Activated B cell treated with CpG ODN at 0.5 μM for 24 hours (primary cell): Measurements from ENCODE around the gene PRKCB. TPM values are rescaled to one million over a fixed set of nuclear protein-coding genes. Genes with fewer than 3 reads are reported as not detected.
A peak's percentile ranks its signal among the peaks of the same experiment; 100 is the strongest.

ENCODE experiments used
- ATAC-seq: fragments of 200-7000 bp; cut with Tn5 transposase; one replicate; pipeline ENCODE4 v1.10.0; 2021; ENCODE audit warnings: low read depth, mild to moderate bottlenecking, moderate library complexity
- CTCF ChIA-PET: fragments of 350-600 bp; sonication (Branson Sonifier 250); formaldehyde crosslinking; loops from one replicate; lab custom pipeline; 2021; ENCODE audit warnings: antibody characterized with exemption; lab: Charles Lee
- POLR2A ChIA-PET: fragments of 350-600 bp; sonication (Branson Sonifier 250); formaldehyde crosslinking; loops from one replicate; lab custom pipeline; 2021; ENCODE audit warnings: antibody characterized with exemption; lab: Charles Lee
- DNase-seq: peaks from one replicate; pipeline ENCODE4 v3.0.0; 2022
- H3K27ac Mint-ChIP-seq: one replicate; pipeline ENCODE4 v1.8.0; 2020; ENCODE audit warnings: mixed read lengths
- H3K27me3 Mint-ChIP-seq: one replicate; pipeline ENCODE4 v1.8.0; 2021; ENCODE audit warnings: mixed read lengths
- H3K36me3 Mint-ChIP-seq: one replicate; pipeline ENCODE4 v1.8.0; 2021; ENCODE audit warnings: low read depth, mixed read lengths
- H3K4me1 Mint-ChIP-seq: one replicate; pipeline ENCODE4 v1.8.0; 2021; ENCODE audit warnings: mixed read lengths
- H3K4me3 Mint-ChIP-seq: one replicate; pipeline ENCODE4 v1.8.0; 2020; ENCODE audit warnings: mild to moderate bottlenecking, mixed read lengths
- H3K9me3 Mint-ChIP-seq: one replicate; pipeline ENCODE4 v1.8.0; 2020; ENCODE audit warnings: mixed read lengths
- intact Hi-C: fragments of 100-400 bp; cut with micrococcal nuclease; formaldehyde crosslinking; loops from one replicate; pipeline ENCODE4 v1.15.1; 2024
- total RNA-seq: library from RNA; stranded (reverse); gene quantifications from 2 replicates; pipeline ENCODE4 v1.2.3, GENCODE V29; 2022
- TF ChIP-seq, protein P1 (sequence below): fragments of 200-600 bp; IDR thresholded peaks from one replicate; pipeline ENCODE4 v1.8.0; 2022; ENCODE audit warnings: antibody characterized with exemption, mild to moderate bottlenecking

Gene PRKCB
- total RNA-seq, 1 donor from 2014 or later: 146 TPM

DNA sequence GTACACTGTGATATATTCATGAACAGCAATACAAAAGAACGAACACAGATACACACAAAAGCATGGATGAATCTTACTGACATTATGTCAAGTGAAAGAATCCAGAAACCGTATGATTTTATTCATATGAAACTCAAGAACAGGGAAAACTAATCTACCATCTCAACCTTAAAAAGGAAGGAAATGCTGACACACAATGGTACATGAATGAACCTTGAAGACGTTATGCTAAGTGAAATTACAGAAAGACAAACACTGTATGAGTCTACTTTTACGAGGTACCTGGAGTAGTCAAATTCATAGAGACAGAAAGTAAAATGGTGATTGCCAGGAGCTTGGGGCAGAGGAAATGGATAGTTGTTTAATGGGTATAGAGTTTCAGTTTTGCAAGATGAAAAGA, 8.7 kb upstream of the PRKCB start:
- CTCF ChIA-PET: interaction anchor here (1.0 to 2.5 kb wide), 3 partner anchors 24 to 426 kb away, joined by 3 to 14 read pairs (median 8); no protein-coding TSS in a partner anchor
- Mint-ChIP-seq H3K9me3 (peaks cover 5% of the 10 kb centered on the region), H3K27me3 (no peaks in the 10 kb centered on the region), H3K4me1 (peaks cover 30% of the 10 kb centered on the region), H3K4me3 (peak overlapping the region; percentile 28), H3K36me3 (peaks cover 2% of the 10 kb centered on the region), H3K27ac (peak overlapping the region; percentile 83)
- ATAC-seq (peak; percentile 54), DNase-seq (no peak)
- POLR2A ChIA-PET: interaction anchor here (1.4 to 1.8 kb wide), 5 partner anchors 8 to 188 kb away, joined by 3 to 9 read pairs (median 5); partner anchors contain the start of gene PRKCB
- TF ChIP-seq, protein P1, sequence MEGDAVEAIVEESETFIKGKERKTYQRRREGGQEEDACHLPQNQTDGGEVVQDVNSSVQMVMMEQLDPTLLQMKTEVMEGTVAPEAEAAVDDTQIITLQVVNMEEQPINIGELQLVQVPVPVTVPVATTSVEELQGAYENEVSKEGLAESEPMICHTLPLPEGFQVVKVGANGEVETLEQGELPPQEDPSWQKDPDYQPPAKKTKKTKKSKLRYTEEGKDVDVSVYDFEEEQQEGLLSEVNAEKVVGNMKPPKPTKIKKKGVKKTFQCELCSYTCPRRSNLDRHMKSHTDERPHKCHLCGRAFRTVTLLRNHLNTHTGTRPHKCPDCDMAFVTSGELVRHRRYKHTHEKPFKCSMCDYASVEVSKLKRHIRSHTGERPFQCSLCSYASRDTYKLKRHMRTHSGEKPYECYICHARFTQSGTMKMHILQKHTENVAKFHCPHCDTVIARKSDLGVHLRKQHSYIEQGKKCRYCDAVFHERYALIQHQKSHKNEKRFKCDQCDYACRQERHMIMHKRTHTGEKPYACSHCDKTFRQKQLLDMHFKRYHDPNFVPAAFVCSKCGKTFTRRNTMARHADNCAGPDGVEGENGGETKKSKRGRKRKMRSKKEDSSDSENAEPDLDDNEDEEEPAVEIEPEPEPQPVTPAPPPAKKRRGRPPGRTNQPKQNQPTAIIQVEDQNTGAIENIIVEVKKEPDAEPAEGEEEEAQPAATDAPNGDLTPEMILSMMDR: no peak
- intact Hi-C loops: no loop called here

DNA sequence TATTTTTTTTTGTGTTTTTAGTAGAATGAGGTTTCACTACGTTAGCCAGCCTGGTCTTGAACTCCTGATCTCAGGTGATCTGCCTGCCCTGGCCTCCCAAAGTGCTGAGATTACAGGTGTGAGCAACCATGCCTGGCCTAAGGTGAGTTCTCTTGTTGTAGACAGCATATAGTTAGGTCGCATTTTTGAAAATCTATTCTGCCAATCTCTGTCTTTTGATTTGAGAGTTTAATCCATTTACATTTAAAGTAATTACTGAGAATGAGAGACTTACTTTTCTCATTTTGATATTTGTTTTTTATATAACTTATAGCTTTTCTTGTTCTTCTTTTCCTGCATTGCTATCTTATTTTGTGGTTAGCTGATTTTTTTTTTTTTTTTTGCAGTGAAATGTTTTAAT, 6.3 kb upstream of the PRKCB start:
- Mint-ChIP-seq H3K9me3 (peaks cover 5% of the 10 kb centered on the region), H3K27me3 (no peaks in the 10 kb centered on the region), H3K4me3 (no peak overlapping the region), H3K4me1 (peaks cover 28% of the 10 kb centered on the region), H3K36me3 (peaks cover 2% of the 10 kb centered on the region), H3K27ac (no peak overlapping the region)
- ChIA-PET CTCF (interaction anchor here (1.0 kb wide), 1 partner anchor 26 kb away, joined by 3 read pairs; no protein-coding TSS in a partner anchor), POLR2A (no interaction called here)
- TF ChIP-seq, protein P1: no peak
- intact Hi-C loops: no loop called here
- DNase-seq (no peak), ATAC-seq (no peak)

DNA sequence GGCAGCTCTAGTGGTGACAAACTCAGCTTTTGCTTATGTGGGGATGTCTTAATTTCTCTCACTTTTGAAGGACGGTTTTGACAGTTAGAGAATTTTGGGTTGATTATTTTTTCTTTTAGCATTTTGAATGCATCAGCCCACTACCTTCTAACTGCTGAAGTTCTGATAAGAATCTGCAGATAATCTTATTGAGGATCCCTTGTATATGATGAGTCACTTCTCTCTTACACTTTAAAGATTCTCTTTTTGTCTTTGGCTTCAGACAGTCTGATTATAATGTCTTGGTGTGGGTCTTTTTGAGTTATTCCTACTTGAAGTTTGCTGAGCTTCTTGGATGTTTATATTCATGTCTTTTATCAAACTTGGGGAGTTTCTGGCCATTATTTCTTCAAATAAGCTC, 5.5 kb upstream of the PRKCB start:
- no peak for DNase-seq
- intact Hi-C loops: no loop called here
- H3K4me1 Mint-ChIP-seq: peaks cover 27% of the 10 kb centered on the region
- H3K4me3 Mint-ChIP-seq: no peak overlapping the region
- H3K27ac Mint-ChIP-seq: no peak overlapping the region
- H3K27me3 Mint-ChIP-seq: no peaks in the 10 kb centered on the region
- TF ChIP-seq, protein P1: no peak
- ChIA-PET POLR2A (no interaction called here), CTCF (interaction anchor here (1.0 kb wide), 1 partner anchor 27 kb away, joined by 3 read pairs; no protein-coding TSS in a partner anchor)
- peaks cover 5% of the 10 kb centered on the region for H3K9me3 Mint-ChIP-seq
- H3K36me3 Mint-ChIP-seq: peaks cover 2% of the 10 kb centered on the region
- no peak for ATAC-seq

DNA sequence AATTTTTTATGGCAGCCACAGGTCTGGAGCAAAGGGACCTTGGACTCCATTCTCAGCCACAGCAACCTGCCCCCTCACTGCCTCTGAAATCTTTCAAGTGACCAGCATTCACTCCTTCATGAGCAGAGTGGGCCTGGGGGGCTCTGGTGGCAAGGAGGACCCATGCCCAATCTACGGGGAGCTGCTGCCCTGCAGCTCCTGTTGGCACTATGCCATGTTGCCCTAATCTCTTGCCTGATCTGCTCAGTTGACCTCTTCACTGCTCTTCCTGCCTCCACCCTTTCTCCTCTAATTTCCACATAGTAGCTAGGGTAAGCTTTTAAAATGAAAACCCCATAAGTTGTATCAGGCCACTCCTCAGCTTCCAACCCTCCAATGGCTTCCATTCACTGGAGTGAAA, 2.9 kb upstream of the PRKCB start:
- H3K9me3 Mint-ChIP-seq: peaks cover 5% of the 10 kb centered on the region
- H3K4me3 Mint-ChIP-seq: no peak overlapping the region
- intact Hi-C loops: no loop called here
- no peaks in the 10 kb centered on the region for H3K27me3 Mint-ChIP-seq
- ATAC-seq (no peak), DNase-seq (no peak)
- ChIA-PET POLR2A (interaction anchor here (0.9 kb wide), 1 partner anchor 117 kb away, joined by 3 read pairs; no protein-coding TSS in a partner anchor), CTCF (interaction anchor here (1.2 to 1.7 kb wide), 3 partner anchors 12 to 182 kb away, joined by 3 to 9 read pairs (median 3); no protein-coding TSS in a partner anchor)
- H3K4me1 Mint-ChIP-seq: peaks cover 19% of the 10 kb centered on the region
- TF ChIP-seq, protein P1: no peak
- no peak overlapping the region for H3K27ac Mint-ChIP-seq
- peaks cover 9% of the 10 kb centered on the region for H3K36me3 Mint-ChIP-seq

- ChIA-PET POLR2A (interaction anchor here (0.5 to 1.4 kb wide), 3 partner anchors 27 to 116 kb away, joined by 3 to 5 read pairs (median 4); no protein-coding TSS in a partner anchor), CTCF (interaction anchor here (0.6 to 1.7 kb wide), 4 partner anchors 13 to 181 kb away, joined by 3 to 9 read pairs (median 3); no protein-coding TSS in a partner anchor)
- H3K4me1 Mint-ChIP-seq: peaks cover 23% of the 10 kb centered on the region
- TF ChIP-seq, protein P1: no peak
- H3K27me3 Mint-ChIP-seq: no peaks in the 10 kb centered on the region
- peaks cover 11% of the 10 kb centered on the region for H3K36me3 Mint-ChIP-seq
- ATAC-seq (no peak), DNase-seq (no peak)
- no peak overlapping the region for H3K4me3 Mint-ChIP-seq
- intact Hi-C loops: no loop called here
- H3K9me3 Mint-ChIP-seq: peaks cover 5% of the 10 kb centered on the region
- no peak overlapping the region for H3K27ac Mint-ChIP-seq
Observed at GRCh38 chr16:23833504-23833903, 2.3 kb upstream of the PRKCB start.
